Measurements from ENCODE around the gene OR4A5.
"Not testable (repeated sequence)": the region's sequence is repeated elsewhere in the genome, so short reads cannot be mapped to it uniquely, and the experiment has no call there.

The OR4A5 gene, protein sequence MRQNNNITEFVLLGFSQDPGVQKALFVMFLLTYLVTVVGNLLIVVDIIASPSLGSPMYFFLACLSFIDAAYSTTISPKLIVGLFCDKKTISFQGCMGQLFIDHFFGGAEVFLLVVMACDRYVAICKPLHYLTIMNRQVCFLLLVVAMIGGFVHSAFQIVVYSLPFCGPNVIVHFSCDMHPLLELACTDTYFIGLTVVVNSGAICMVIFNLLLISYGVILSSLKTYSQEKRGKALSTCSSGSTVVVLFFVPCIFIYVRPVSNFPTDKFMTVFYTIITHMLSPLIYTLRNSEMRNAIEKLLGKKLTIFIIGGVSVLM

GRCh38 chr11:54706532-54706931, at the start of gene OR4A5:
Gene OR4A5, plus strand, starts transcription at chr11:54706832. Its CDS starts 53 bp downstream, at chr11:54706885.
- DNase-seq (ENCODE audit: low read depth, low spot score), result not testable (repeated sequence)

DNA sequence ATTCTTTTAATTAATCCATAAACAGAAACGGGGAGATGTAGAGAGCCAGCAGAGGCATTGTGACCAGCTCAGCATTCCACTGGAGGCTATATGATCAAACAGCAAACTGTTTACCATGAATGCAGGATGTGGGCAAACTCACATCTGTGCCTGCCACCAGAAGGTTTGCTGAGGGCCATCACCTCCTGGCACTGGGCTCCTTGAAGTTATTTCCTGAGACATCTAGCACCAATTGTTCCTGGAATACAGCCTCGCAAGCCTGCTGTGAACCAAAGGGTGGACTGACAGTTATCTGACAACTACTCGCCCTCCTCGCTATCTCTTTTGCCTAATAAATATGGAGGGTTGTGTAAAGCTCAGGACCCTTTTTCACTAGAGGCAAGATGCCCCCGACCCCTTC, 13.5 kb downstream of the OR4A5 start:
- not testable (repeated sequence) for DNase-seq (ENCODE audit: low read depth, low spot score)

Measured in iPS DF 19.7 (cell line).